NB4 (cell line): ENCODE results near the gene PHKB.

Source experiments
- DNase-seq: peaks from one replicate; pipeline ENCODE4 v3.0.0; 2010; ENCODE audit warnings: low read depth
- H3K4me3 ChIP-seq: one replicate; pipeline ENCODE4 v1.5.1; 2011; ENCODE audit warnings: mild to moderate bottlenecking, low read depth, low read length, moderate library complexity
- CTCF ChIP-seq: IDR thresholded peaks from one replicate; pipeline ENCODE4 v1.5.1; 2012; ENCODE audit warnings: low read depth, low read length
- MAX ChIP-seq: IDR thresholded peaks from 2 replicates; pipeline ENCODE4 v1.6.1; 2011; ENCODE audit warnings: low read depth, low read length
- MYC ChIP-seq: IDR thresholded peaks from 2 replicates; pipeline ENCODE4 v1.6.1; 2011; ENCODE audit warnings: low read depth, low read length
- POLR2A ChIP-seq: IDR thresholded peaks from 2 replicates; pipeline ENCODE4 v1.6.1; 2011; ENCODE audit warnings: mild to moderate bottlenecking; ENCODE audit not compliant: insufficient read length; ENCODE audit errors: extremely low read depth

PHKB gene

GRCh38 chr16:47486856-47487255 is 25.7 kb downstream of the PHKB start:
- DNase-seq: no peak

GRCh38 chr16:47488051-47488450 is 26.9 kb downstream of the PHKB start:
- no peak for TF ChIP-seq MYC
- no peak for TF ChIP-seq POLR2A
- TF ChIP-seq CTCF: no peak
- TF ChIP-seq MAX: no peak
- no peak for DNase-seq
- H3K4me3 ChIP-seq: no peak overlapping the region

More at GRCh38 chr16:47486856-47487255, 25.7 kb downstream of the PHKB start:
- TF ChIP-seq MYC: no peak
- TF ChIP-seq CTCF: no peak
- no peak for TF ChIP-seq POLR2A
- no peak for TF ChIP-seq MAX
- H3K4me3 ChIP-seq: no peak overlapping the region

GRCh38 chr16:47490471-47490870 is 29.3 kb downstream of the PHKB start:
- no peak overlapping the region for H3K4me3 ChIP-seq

DNA sequence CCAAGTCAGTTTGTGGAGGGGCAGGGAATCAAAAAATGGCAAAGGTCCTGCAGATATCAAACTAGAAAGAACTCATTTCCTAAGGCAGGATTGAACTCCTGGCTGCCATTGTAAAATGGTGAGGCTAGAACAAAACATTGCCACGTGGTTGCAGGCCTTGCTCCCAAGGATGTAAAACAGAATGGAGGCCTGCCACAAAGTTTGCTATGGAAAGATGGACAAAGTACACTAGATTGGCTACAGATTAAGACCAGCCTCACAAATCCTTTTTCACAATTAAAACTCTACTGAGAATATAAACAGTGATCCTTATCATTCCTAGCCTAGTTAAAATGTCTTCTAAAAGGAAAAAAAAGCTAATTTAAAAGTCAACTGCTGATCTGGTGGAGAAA is 30.9 kb downstream of the PHKB start:
- H3K4me3 ChIP-seq: no peak overlapping the region
- DNase-seq: no peak
- TF ChIP-seq POLR2A (no peak), MAX (no peak), CTCF (no peak), MYC (no peak)

More at GRCh38 chr16:47490471-47490870, 29.3 kb downstream of the PHKB start:
- DNase-seq: no peak
- no peak for TF ChIP-seq POLR2A
- TF ChIP-seq MAX: no peak
- TF ChIP-seq CTCF: no peak
- no peak for TF ChIP-seq MYC

DNA sequence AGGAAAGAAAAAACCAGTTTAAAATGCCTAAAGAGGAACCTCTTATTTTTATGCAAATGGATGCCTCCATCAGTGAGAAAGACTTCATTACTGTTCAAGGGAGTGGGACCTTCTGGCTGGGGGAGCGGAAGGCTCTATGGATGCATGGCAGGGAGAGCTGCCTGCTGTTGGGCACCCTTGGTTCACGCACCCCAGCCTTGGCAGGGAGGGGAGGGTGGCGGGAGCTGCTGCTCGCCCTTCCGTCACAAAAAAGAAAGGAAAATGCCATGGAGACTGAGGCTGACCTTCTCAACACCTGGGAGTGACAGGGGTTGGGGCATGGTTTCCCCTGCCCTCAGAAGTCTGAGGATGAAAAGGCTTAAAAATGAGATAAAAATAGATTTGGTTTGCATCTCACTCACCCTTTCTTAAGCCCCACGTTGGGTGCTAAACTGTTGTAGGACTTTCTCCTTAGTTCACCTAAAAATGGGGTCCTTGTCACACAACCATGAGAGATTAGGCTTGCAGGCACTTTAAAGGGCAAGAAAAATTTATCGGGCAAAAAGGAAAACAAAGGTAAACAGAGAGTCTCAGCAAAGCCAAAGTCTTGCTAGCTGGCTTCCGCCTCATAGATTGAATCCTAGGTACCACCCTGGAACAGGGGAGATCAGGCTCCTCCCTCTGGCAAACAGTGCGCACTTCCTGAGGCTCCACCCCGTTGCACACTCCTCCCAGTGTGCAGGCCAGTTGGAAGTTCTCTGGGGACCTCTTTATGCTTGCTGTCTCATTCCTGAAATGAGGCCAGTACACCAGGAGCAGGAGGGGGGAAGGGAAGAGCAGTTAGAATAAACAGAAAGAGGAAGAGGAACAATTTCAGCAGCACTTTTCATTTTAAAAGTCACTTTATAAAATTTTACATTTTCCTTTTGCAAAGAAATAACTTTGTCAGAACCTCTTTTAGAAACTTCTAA is 31.6 kb downstream of the PHKB start:
- H3K4me3 ChIP-seq: peak overlapping the region; percentile 64
- DNase-seq: peak; percentile 99
- TF ChIP-seq MYC (no peak; the same call in none of the 2 replicates), POLR2A (peak; percentile 54)

DNA sequence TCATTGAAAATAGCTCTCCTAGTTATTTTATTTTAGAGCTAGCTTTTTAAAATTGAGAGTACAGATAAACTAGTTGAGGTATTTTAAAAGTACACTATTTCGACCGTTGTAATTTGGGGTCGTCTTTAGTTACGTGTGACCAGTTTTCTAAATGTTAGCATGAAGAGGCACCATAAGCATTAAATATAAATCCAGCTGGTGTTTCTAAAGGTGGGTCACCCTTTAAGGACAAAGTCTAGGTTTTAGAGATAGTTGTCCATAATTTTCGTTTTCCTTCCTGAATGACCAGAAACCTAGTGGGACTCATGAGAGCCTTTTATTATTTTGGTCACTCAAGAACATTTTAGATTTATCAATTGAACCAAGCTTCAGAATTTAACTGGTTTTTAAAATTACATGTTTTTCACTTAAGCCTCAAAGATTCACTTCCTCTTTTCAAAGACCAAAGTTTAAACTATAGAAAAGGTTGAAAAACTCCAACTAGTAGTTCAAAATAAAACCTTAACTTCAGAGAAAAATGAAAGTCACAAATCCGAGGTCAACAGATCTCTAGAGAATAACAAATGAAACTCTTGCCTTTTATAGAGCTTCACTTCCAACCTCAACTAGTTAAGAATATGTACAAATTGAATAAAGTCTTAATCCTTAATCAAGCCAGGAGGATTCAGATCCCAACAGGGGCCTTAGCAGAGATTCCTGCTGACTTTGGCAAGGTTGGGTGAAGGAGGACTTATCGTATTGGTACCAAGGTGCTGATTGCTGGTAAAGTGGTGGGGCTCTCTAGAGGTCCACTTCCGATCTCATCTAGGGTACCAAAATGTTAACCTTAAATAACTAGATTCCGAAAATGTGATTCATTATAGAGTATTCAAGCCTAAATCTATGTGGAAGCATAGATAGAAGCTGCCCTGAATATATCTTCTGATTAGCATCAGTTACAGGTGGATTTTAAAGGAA is 32.5 kb downstream of the PHKB start:
- H3K4me3 ChIP-seq: peak overlapping the region; percentile 64
- DNase-seq: peak; percentile 49
- no peak for TF ChIP-seq CTCF
